Measurements from ENCODE around the gene CACNA1C.

DNA sequence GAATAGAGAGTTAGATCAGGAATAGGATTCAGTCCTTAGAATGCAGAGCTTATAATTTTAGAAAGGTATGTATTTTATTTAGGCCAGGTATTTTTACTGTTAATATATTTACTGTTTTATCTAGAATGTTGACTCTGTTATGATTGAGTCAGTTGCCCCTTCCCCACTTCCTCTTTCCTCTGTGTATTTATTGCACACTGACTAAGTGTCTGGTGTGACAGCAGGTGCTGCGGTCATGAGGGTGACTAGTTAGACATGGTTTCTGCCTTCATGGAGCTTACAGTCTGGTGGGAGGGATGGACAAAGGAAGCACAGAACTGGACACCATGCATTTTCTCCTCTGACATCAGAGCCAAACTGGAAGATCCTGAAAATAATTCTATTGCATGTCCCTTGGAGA, 159.8 kb downstream of the CACNA1C start:
- TF ChIP-seq CTCF (IDR thresholded peaks at IDR 0.05; ENCODE audit: low read depth, low read length) = no peak
- TF ChIP-seq MYC (IDR thresholded peaks at IDR 0.05; ENCODE audit: low read depth, low read length) = no peak
- no peak for TF ChIP-seq POLR2A (IDR thresholded peaks at IDR 0.05; ENCODE audit: extremely low read depth, insufficient read length)
- no peak; the same call in 1 of the 2 replicates for TF ChIP-seq MAX (IDR thresholded peaks at IDR 0.05; ENCODE audit: low read depth, low read length)
